H9 (cell line): ENCODE results near the gene MMP25. TPM values are rescaled to one million over a fixed set of nuclear protein-coding genes. Genes with fewer than 3 reads are reported as not detected.

ENCODE experiments used
- DNase-seq: peaks from one replicate; pipeline ENCODE4 v3.0.0-alpha.2; 2017
- H2AFZ ChIP-seq: one replicate; pipeline ENCODE4 v1.6.1; 2013; ENCODE audit warnings: mild to moderate bottlenecking, low read length, control low read depth, moderate library complexity
- H2AK5ac ChIP-seq: 2 replicates; pipeline ENCODE4 v1.6.1; 2013; ENCODE audit warnings: low read length, control low read depth, mixed read lengths; ENCODE audit not compliant: insufficient read length
- H2BK120ac ChIP-seq: one replicate; pipeline ENCODE4 v1.6.1; 2013; ENCODE audit warnings: low read depth, mild to moderate bottlenecking, low read length, control low read depth, inconsistent platforms; ENCODE audit not compliant: poor library complexity, severe bottlenecking
- H2BK12ac ChIP-seq: 2 replicates; pipeline ENCODE4 v1.6.1; 2013; ENCODE audit warnings: low read length, control low read depth, mixed read lengths, low read depth; ENCODE audit not compliant: insufficient read length
- H2BK15ac ChIP-seq: 2 replicates; pipeline ENCODE4 v1.6.1; 2013; ENCODE audit warnings: low read depth, low read length, control low read depth
- H2BK20ac ChIP-seq: one replicate; pipeline ENCODE4 v1.6.1; 2013; ENCODE audit warnings: low read depth, mild to moderate bottlenecking, low read length, control low read depth, inconsistent platforms; ENCODE audit not compliant: poor library complexity, severe bottlenecking
- H2BK5ac ChIP-seq: 2 replicates; pipeline ENCODE4 v1.6.1; 2013; ENCODE audit warnings: low read length, control low read depth, mixed read lengths; ENCODE audit not compliant: insufficient read length
- H3K14ac ChIP-seq: 2 replicates; pipeline ENCODE4 v1.6.1; 2013; ENCODE audit warnings: low read length, control low read depth; ENCODE audit not compliant: insufficient read depth
- H3K18ac ChIP-seq: 2 replicates; pipeline ENCODE4 v1.6.1; 2013; ENCODE audit warnings: low read depth, mild to moderate bottlenecking, mixed read lengths, low read length, control low read depth; ENCODE audit not compliant: insufficient read length
- H3K23ac ChIP-seq: 2 replicates; pipeline ENCODE4 v1.6.1; 2013; ENCODE audit warnings: low read length, control low read depth, mixed read lengths, low read depth; ENCODE audit not compliant: insufficient read length
- H3K23me2 ChIP-seq: 2 replicates; pipeline ENCODE4 v1.6.1; 2013; ENCODE audit warnings: low read depth, mild to moderate bottlenecking, mixed read lengths, low read length, control low read depth; ENCODE audit not compliant: insufficient read length, poor library complexity, severe bottlenecking
- H3K27ac ChIP-seq: 2 replicates; pipeline ENCODE4 v1.5.1; 2013; ENCODE audit warnings: low read length, control low read depth, mixed read lengths, low read depth; ENCODE audit not compliant: insufficient read length
- H3K27me3 ChIP-seq: 2 replicates; pipeline ENCODE4 v1.6.1; 2013; ENCODE audit warnings: low read length, control low read depth, inconsistent platforms; ENCODE audit not compliant: insufficient read depth
- H3K4ac ChIP-seq: 2 replicates; pipeline ENCODE4 v1.6.1; 2013; ENCODE audit warnings: low read depth, mild to moderate bottlenecking, control low read depth, inconsistent platforms, low read length, moderate library complexity
- H3K4me1 ChIP-seq: 2 replicates; pipeline ENCODE4 v1.6.1; 2013; ENCODE audit warnings: low read length, control low read depth, inconsistent platforms; ENCODE audit not compliant: insufficient read depth
- H3K4me2 ChIP-seq: 2 replicates; pipeline ENCODE4 v1.6.1; 2013; ENCODE audit warnings: low read length, control low read depth, mixed read lengths; ENCODE audit not compliant: insufficient read length, insufficient read depth
- H3K56ac ChIP-seq: 2 replicates; pipeline ENCODE4 v1.6.1; 2013; ENCODE audit warnings: low read depth, mild to moderate bottlenecking, mixed read lengths, low read length, control low read depth; ENCODE audit not compliant: insufficient read length
- H3K79me1 ChIP-seq: 2 replicates; pipeline ENCODE4 v1.6.1; 2013; ENCODE audit warnings: low read depth, mild to moderate bottlenecking, moderate library complexity, low read length, control low read depth, inconsistent platforms; ENCODE audit not compliant: insufficient read depth, poor library complexity, severe bottlenecking
- H3K79me2 ChIP-seq: 2 replicates; pipeline ENCODE4 v1.6.1; 2013; ENCODE audit warnings: low read length, control low read depth, inconsistent platforms; ENCODE audit not compliant: insufficient read depth
- H3K9ac ChIP-seq: 2 replicates; pipeline ENCODE4 v1.6.1; 2013; ENCODE audit warnings: low read length, control low read depth, mixed read lengths; ENCODE audit not compliant: insufficient read length; ENCODE audit errors: extremely low read depth
- H3K9me3 ChIP-seq: one replicate; pipeline ENCODE4 v1.6.1; 2013; ENCODE audit warnings: low read depth, low read length, inconsistent platforms; ENCODE audit not compliant: control insufficient read depth
- H3T11ph ChIP-seq: one replicate; pipeline ENCODE4 v1.6.1; 2013; ENCODE audit warnings: mild to moderate bottlenecking, low read length, control low read depth, inconsistent platforms
- H4K20me1 ChIP-seq: one replicate; pipeline ENCODE4 v1.6.1; 2013; ENCODE audit not compliant: control insufficient read depth, insufficient read length, insufficient read depth
- H4K5ac ChIP-seq: 2 replicates; pipeline ENCODE4 v1.6.1; 2013; ENCODE audit warnings: low read depth, mild to moderate bottlenecking, mixed read lengths, low read length, control low read depth; ENCODE audit not compliant: insufficient read length
- H4K8ac ChIP-seq: replicated peaks from 2 replicates; pipeline ENCODE4 v1.6.1; 2013; ENCODE audit warnings: low read length, control low read depth, mixed read lengths, low read depth; ENCODE audit not compliant: insufficient read length
- H4K91ac ChIP-seq: 2 replicates; pipeline ENCODE4 v1.6.1; 2013; ENCODE audit warnings: low read depth, mild to moderate bottlenecking, moderate library complexity, mixed read lengths, low read length, control low read depth; ENCODE audit not compliant: insufficient read length
- H3K27ac Mint-ChIP-seq, 3 experiments: 2 replicates in 2 of 3; 3 replicates in 1 of 3; pipeline ENCODE4 v1.8.0; 2020 to 2021; ENCODE audit warnings: mixed read lengths in 3 of 3, mild to moderate bottlenecking in 1 of 3, moderate library complexity in 1 of 3
- H3K27me3 Mint-ChIP-seq: 2 replicates; pipeline ENCODE4 v1.8.0; 2021; ENCODE audit warnings: low read depth, mild to moderate bottlenecking, moderate library complexity, mixed read lengths
- H3K36me3 Mint-ChIP-seq, 3 experiments: 2 replicates in 2 of 3; 3 replicates in 1 of 3; pipeline ENCODE4 v1.8.0; 2020 to 2021; ENCODE audit warnings: low read depth in 3 of 3, mixed read lengths in 3 of 3; ENCODE audit not compliant: insufficient read depth in 1 of 3
- H3K4me1 Mint-ChIP-seq, 2 experiments: 2 replicates each; pipeline ENCODE4 v1.8.0; 2020; ENCODE audit warnings: mixed read lengths in 2 of 2
- H3K4me3 Mint-ChIP-seq, 2 experiments: 2 replicates in 1 of 2; 3 replicates in 1 of 2; pipeline ENCODE4 v1.8.0; 2020 to 2021; ENCODE audit warnings: mild to moderate bottlenecking in 2 of 2, mixed read lengths in 2 of 2, moderate library complexity in 1 of 2
- H3K9me3 Mint-ChIP-seq, 2 experiments: 2 replicates in 1 of 2; 3 replicates in 1 of 2; pipeline ENCODE4 v1.8.0; 2020; ENCODE audit warnings: mild to moderate bottlenecking in 2 of 2, mixed read lengths in 2 of 2, moderate library complexity in 1 of 2
- WGBS: extraction: QIAGEN DNeasy Blood & Tissue Kit; methylation state at CpG from one replicate; pipeline ENCODE4 v1.1.7; 2013; ENCODE audit warnings: missing lambda C conversion rate, low lambda C conversion rate, mixed read lengths; ENCODE audit not compliant: insufficient read length; ENCODE audit errors: extremely low coverage; 5-methylcytosine and 5-hydroxymethylcytosine counted together
- total RNA-seq: library from RNA; stranded (reverse); gene quantifications from 2 replicates; pipeline ENCODE4 v1.2.1, GENCODE V29; 2021
- TF ChIP-seq, protein P1 (sequence below): fragments of 200-600 bp; sonication (generic); conservative IDR thresholded peaks from 3 replicates; pipeline ENCODE4 v1.8.0; 2021; ENCODE audit warnings: antibody characterized with exemption, mild to moderate bottlenecking

Gene MMP25
- total RNA-seq, 1 experiment from 2014 or later = 13.5 TPM

DNA sequence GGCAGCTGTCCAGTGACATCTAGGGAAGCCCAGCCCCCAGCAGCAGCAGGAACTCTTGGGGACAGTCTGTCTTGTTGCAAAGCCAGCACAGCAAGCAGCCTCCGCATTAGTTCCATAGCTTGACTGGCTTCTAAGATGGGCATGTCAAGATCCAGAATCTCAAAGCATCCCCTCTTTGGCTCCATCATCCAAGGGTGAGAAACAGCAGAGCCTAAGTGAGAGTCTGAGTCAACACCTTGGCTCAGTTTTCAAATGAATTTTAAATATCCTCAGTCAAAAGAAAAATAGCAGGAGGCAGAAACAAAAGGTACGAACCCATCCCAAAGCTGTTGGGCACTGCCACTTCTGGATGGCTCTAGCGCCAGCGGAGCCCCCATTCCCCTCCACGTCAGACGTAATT lies 31.4 kb upstream of the MMP25 start:
- peaks cover 43 to 82% of the 10 kb centered on the region in 2 experiments for H3K4me1 Mint-ChIP-seq
- Histone ChIP-seq H3K56ac (no peak overlapping the region), H3K4ac (no peak overlapping the region), H4K5ac (no peak overlapping the region), H3K27me3 (no peaks in the 10 kb centered on the region), H2AFZ (no peak overlapping the region), H3K9me3 (no peaks in the 10 kb centered on the region), H3K4me1 (no peaks in the 10 kb centered on the region; the same call in 1 of the 2 replicates), H3K79me1 (no peaks in the 10 kb centered on the region), H4K91ac (no peak overlapping the region), H3K27ac (no peak overlapping the region), H3T11ph (no peak overlapping the region), H4K8ac (no peak overlapping the region), H3K4me2 (no peak overlapping the region), H4K20me1 (no peaks in the 10 kb centered on the region), H2BK5ac (no peak overlapping the region), H3K18ac (no peak overlapping the region), H2AK5ac (no peak overlapping the region), H2BK120ac (no peak overlapping the region), H3K23me2 (peaks cover 17% of the 10 kb centered on the region), H3K14ac (no peak overlapping the region), H3K79me2 (peaks cover 9% of the 10 kb centered on the region; the same call in 1 of the 2 replicates), H2BK15ac (no peak overlapping the region), H2BK12ac (no peak overlapping the region), H3K9ac (no peak overlapping the region), H3K23ac (no peak overlapping the region), H2BK20ac (no peak overlapping the region)
- no peaks in the 10 kb centered on the region; a peak in 2 of 5 replicates for H3K9me3 Mint-ChIP-seq
- no CpG with 5 or more reads among the region's 6 CpGs for WGBS
- peak overlapping the region; percentile 65 to 91 for H3K4me3 Mint-ChIP-seq
- H3K27me3 Mint-ChIP-seq = peaks cover 10% of the 10 kb centered on the region
- H3K27ac Mint-ChIP-seq = peak overlapping the region in 2 of 3 experiments; percentile 82 to 93; a peak in 4 of 7 replicates
- TF ChIP-seq, protein P1, sequence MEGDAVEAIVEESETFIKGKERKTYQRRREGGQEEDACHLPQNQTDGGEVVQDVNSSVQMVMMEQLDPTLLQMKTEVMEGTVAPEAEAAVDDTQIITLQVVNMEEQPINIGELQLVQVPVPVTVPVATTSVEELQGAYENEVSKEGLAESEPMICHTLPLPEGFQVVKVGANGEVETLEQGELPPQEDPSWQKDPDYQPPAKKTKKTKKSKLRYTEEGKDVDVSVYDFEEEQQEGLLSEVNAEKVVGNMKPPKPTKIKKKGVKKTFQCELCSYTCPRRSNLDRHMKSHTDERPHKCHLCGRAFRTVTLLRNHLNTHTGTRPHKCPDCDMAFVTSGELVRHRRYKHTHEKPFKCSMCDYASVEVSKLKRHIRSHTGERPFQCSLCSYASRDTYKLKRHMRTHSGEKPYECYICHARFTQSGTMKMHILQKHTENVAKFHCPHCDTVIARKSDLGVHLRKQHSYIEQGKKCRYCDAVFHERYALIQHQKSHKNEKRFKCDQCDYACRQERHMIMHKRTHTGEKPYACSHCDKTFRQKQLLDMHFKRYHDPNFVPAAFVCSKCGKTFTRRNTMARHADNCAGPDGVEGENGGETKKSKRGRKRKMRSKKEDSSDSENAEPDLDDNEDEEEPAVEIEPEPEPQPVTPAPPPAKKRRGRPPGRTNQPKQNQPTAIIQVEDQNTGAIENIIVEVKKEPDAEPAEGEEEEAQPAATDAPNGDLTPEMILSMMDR = no peak
- no peak for DNase-seq
- H3K36me3 Mint-ChIP-seq = peaks cover 21 to 32% (median 30%) of the 10 kb centered on the region in 3 experiments
